ENCODE data around the gene LRRC74B. TPM values are rescaled to one million over a fixed set of nuclear protein-coding genes. Genes with fewer than 3 reads are reported as not detected.

Gene LRRC74B
- total RNA-seq, 1 donor from 2014 or later, result not detected

- no peak for DNase-seq (ENCODE audit: low spot score in 2 of 2, unreplicated experiment in 2 of 2)
- no peak overlapping the region for H3K4me3 Mint-ChIP-seq
- TF ChIP-seq, protein P1, sequence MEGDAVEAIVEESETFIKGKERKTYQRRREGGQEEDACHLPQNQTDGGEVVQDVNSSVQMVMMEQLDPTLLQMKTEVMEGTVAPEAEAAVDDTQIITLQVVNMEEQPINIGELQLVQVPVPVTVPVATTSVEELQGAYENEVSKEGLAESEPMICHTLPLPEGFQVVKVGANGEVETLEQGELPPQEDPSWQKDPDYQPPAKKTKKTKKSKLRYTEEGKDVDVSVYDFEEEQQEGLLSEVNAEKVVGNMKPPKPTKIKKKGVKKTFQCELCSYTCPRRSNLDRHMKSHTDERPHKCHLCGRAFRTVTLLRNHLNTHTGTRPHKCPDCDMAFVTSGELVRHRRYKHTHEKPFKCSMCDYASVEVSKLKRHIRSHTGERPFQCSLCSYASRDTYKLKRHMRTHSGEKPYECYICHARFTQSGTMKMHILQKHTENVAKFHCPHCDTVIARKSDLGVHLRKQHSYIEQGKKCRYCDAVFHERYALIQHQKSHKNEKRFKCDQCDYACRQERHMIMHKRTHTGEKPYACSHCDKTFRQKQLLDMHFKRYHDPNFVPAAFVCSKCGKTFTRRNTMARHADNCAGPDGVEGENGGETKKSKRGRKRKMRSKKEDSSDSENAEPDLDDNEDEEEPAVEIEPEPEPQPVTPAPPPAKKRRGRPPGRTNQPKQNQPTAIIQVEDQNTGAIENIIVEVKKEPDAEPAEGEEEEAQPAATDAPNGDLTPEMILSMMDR (IDR thresholded peaks at IDR 0.05; ENCODE audit: unreplicated experiment), result no peak
- H3K27me3 Mint-ChIP-seq (ENCODE audit: low read depth), result no peaks in the 10 kb centered on the region
- peaks cover 38% of the 10 kb centered on the region for H3K4me1 Mint-ChIP-seq
- no peaks in the 10 kb centered on the region for H3K36me3 Mint-ChIP-seq
- peak overlapping the region; percentile 73 for H3K27ac Mint-ChIP-seq
- no peaks in the 10 kb centered on the region for H3K9me3 Mint-ChIP-seq
Observed at GRCh38 chr22:21016644-21017420, 28.9 kb upstream of the LRRC74B start.

GRCh38 chr22:21018314-21018713 is 27.4 kb upstream of the LRRC74B start:
- no peaks in the 10 kb centered on the region for H3K27me3 Mint-ChIP-seq (ENCODE audit: low read depth)
- no peak overlapping the region for H3K4me3 Mint-ChIP-seq
- no peaks in the 10 kb centered on the region for H3K36me3 Mint-ChIP-seq
- no peaks in the 10 kb centered on the region for H3K9me3 Mint-ChIP-seq
- H3K4me1 Mint-ChIP-seq, result peaks cover 35% of the 10 kb centered on the region
- no peak for DNase-seq (ENCODE audit: low spot score in 2 of 2, unreplicated experiment in 2 of 2)
- TF ChIP-seq, protein P1 (IDR thresholded peaks at IDR 0.05; ENCODE audit: unreplicated experiment), result no peak
- H3K27ac Mint-ChIP-seq, result no peak overlapping the region

DNA sequence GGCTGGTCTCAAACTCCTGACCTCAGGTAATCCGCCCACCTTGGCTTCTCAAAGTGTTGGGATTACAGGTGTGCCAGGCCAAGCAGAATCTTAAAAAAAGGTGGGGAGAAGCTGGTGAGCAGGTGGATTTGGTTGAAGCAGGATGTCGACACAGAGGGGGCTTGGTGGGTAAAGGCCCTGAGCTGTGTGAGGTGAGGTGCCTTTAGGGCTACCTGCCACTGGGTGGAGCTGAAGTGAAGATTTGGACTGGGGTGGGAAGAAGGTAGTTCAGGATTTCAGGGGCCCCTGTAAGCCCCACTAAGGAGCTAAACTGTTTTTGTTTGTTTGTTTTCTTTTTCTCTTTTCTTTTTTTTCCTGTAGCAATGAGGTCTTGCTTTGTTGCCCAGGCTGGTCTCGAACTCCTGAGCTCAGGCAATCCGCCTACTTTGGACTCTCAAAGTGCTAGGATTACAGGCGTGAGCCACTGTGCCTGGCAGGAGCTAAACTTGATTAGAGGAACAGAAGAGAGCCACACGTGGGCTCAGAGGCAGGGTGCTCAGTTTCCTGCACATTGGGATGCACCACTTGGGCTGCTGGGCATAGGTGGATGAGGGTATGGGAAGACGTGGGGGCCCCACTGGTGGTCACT is 24.8 kb upstream of the LRRC74B start:
- H3K27ac Mint-ChIP-seq, result no peak overlapping the region
- TF ChIP-seq, protein P1 (IDR thresholded peaks at IDR 0.05; ENCODE audit: unreplicated experiment), result peak; percentile 23
- peaks cover 11% of the 10 kb centered on the region for H3K4me1 Mint-ChIP-seq
- H3K36me3 Mint-ChIP-seq, result no peaks in the 10 kb centered on the region
- no peaks in the 10 kb centered on the region for H3K9me3 Mint-ChIP-seq
- H3K4me3 Mint-ChIP-seq, result no peak overlapping the region
- no peak for DNase-seq (ENCODE audit: low spot score in 2 of 2, unreplicated experiment in 2 of 2)
- H3K27me3 Mint-ChIP-seq (ENCODE audit: low read depth), result no peaks in the 10 kb centered on the region

DNA sequence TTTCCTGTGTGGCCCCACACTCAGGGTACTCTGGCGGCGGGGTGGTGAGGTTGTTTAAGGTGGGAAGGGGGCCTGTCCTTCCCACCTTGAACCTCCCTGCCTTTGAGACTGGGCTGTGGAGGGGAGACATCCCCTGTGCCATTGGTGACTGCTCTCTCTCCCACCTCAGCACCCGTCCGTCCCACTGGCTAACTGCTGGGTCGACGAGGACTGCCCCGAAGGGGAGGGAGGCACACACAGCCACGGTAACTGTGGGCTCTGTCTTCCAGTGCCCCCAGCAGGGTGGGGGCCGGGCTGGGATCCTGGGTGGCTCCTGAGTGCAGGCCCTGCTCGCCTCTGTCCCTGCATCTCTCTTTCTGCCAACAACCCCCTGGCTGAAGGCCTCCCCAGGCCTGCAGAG is 23.2 kb upstream of the LRRC74B start:
- Mint-ChIP-seq H3K4me3 (no peak overlapping the region), H3K27me3 (ENCODE audit: low read depth) (no peaks in the 10 kb centered on the region), H3K27ac (no peak overlapping the region), H3K9me3 (no peaks in the 10 kb centered on the region), H3K4me1 (peaks cover 9% of the 10 kb centered on the region), H3K36me3 (no peaks in the 10 kb centered on the region)
- DNase-seq (ENCODE audit: low spot score in 2 of 2, unreplicated experiment in 2 of 2), result no peak
- TF ChIP-seq, protein P1 (IDR thresholded peaks at IDR 0.05; ENCODE audit: unreplicated experiment), result no peak

DNA sequence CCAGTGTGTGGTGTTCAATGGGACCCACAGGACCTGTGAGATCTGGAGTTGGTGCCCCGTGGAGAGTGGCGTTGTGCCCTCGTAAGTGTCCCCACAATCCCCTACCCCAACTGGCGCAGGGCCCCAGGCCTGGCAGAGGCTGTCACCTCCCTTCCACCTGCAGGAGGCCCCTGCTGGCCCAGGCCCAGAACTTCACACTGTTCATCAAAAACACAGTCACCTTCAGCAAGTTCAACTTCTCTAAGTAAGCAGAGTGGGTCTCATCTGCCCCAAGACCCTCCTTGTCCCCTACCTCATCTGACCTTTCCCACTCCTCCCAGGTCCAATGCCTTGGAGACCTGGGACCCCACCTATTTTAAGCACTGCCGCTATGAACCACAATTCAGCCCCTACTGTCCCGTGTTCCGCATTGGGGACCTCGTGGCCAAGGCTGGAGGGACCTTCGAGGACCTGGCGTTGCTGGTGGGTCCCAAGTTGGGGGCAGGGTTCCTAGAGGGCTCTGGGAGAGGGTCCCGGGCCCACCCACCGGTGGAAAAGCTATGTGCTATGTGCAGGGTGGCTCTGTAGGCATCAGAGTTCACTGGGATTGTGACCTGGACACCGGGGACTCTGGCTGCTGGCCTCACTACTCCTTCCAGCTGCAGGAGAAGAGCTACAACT is 22.7 kb upstream of the LRRC74B start:
- H3K27ac Mint-ChIP-seq, result no peak overlapping the region
- H3K4me1 Mint-ChIP-seq, result peaks cover 11% of the 10 kb centered on the region
- H3K9me3 Mint-ChIP-seq, result no peaks in the 10 kb centered on the region
- H3K36me3 Mint-ChIP-seq, result no peaks in the 10 kb centered on the region
- DNase-seq (ENCODE audit: low spot score in 2 of 2, unreplicated experiment in 2 of 2), result no peak
- no peak overlapping the region for H3K4me3 Mint-ChIP-seq
- no peaks in the 10 kb centered on the region for H3K27me3 Mint-ChIP-seq (ENCODE audit: low read depth)
- TF ChIP-seq, protein P1 (IDR thresholded peaks at IDR 0.05; ENCODE audit: unreplicated experiment), result no peak

All from mesothelial cell of epicardium (in vitro differentiated cells).